SK-N-MC (cell line): ENCODE measurements around the gene OR6C3.

ENCODE experiments used
- DNase-seq: peaks from one replicate; pipeline ENCODE4 v3.0.0-alpha.2; 2011; ENCODE audit warnings: low read depth, low spot score
- H3K27ac ChIP-seq: fragments of 200-600 bp; sonication (generic); 2 replicates; pipeline ENCODE4 v1.5.1; 2016; ENCODE audit warnings: mixed run types
- H3K36me3 ChIP-seq: fragments of 200-600 bp; sonication (generic); 2 replicates; pipeline ENCODE4 v1.6.1; 2017; ENCODE audit warnings: antibody characterized with exemption, low read length, mixed read lengths; ENCODE audit not compliant: insufficient read depth
- H3K4me3 ChIP-seq: fragments of 200-600 bp; sonication (generic); 2 replicates; pipeline ENCODE4 v1.5.1; 2016
- H3K9ac ChIP-seq: fragments of 200-600 bp; sonication (generic); 2 replicates; pipeline ENCODE4 v1.8.0; 2017; ENCODE audit warnings: mixed run types, mixed read lengths; ENCODE audit not compliant: insufficient read length
- H3K9me3 ChIP-seq: fragments of 200-600 bp; sonication (generic); 2 replicates; pipeline ENCODE4 v1.6.1; 2017; ENCODE audit warnings: low read depth, mild to moderate bottlenecking, antibody characterized with exemption, low read length, moderate library complexity, mixed read lengths
- EZH2 ChIP-seq: fragments of 200-600 bp; sonication (generic); IDR thresholded peaks from one replicate; pipeline ENCODE4 v1.6.1; 2017; ENCODE audit warnings: antibody characterized with exemption
- FOXP2 ChIP-seq: optimal IDR thresholded peaks from 2 replicates; pipeline ENCODE3; 2011; ENCODE audit warnings: mild to moderate bottlenecking, moderate library complexity; ENCODE audit not compliant: insufficient read depth; ENCODE audit errors: extremely low read length, control extremely low read depth
- POLR2AphosphoS5 ChIP-seq: IDR thresholded peaks from 2 replicates; pipeline ENCODE4 v1.6.1; 2012; ENCODE audit warnings: mild to moderate bottlenecking, low read depth, low read length, borderline replicate concordance

The OR6C3 gene

DNA sequence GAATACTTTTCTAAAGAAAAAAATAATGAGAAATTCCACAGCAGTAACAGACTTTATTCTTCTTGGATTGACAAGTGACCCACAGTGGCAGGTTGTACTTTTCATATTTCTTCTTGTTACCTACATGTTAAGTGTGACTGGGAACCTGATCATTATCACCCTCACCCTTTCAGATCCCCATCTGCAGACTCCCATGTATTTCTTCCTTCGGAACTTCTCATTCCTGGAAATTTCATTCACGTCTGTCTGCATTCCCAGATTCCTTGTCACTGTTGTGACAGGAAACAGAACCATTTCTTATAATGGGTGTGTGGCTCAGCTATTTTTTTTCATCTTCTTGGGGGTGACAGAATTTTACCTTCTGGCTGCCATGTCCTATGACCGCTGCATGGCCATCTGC is 34.5 kb downstream of the OR6C3 start:
- no peaks in the 10 kb centered on the region for H3K9me3 ChIP-seq
- H3K4me3 ChIP-seq = no peak overlapping the region
- H3K27ac ChIP-seq = no peak overlapping the region
- TF ChIP-seq FOXP2 (no peak), EZH2 (no peak), POLR2AphosphoS5 (no peak)
- H3K9ac ChIP-seq = no peak overlapping the region
- H3K36me3 ChIP-seq = no peaks in the 10 kb centered on the region
- DNase-seq = no peak

DNA sequence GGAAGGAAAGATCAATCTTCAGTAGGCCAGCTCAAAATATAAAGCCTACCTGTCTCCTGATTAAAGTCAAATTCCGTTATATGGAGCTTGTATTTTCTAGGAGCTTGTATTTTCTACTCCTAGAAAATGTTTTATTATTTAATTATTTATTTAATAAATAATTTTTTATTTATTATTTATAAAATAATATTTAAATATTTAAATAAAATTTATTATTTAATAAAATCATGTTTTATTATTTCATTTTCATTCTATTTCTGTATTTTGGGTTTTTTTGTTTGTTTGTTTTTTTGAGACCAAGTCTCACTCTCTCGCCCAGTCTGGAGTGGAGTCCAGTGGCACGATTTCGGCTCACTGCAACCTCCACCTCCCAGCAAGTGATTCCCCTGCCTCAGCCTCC is 42.0 kb downstream of the OR6C3 start:
- DNase-seq = no peak
- no peak overlapping the region for H3K4me3 ChIP-seq
- H3K36me3 ChIP-seq = no peaks in the 10 kb centered on the region
- H3K27ac ChIP-seq = no peak overlapping the region
- TF ChIP-seq FOXP2 = no peak
- no peak for TF ChIP-seq POLR2AphosphoS5
- TF ChIP-seq EZH2 = no peak
- no peak overlapping the region for H3K9ac ChIP-seq
- no peaks in the 10 kb centered on the region for H3K9me3 ChIP-seq
